ENCODE results near the gene ABHD11.
"Not testable (repeated sequence)": the region's sequence is repeated elsewhere in the genome, so short reads cannot be mapped to it uniquely, and the experiment has no call there.

The ABHD11 gene

DNA sequence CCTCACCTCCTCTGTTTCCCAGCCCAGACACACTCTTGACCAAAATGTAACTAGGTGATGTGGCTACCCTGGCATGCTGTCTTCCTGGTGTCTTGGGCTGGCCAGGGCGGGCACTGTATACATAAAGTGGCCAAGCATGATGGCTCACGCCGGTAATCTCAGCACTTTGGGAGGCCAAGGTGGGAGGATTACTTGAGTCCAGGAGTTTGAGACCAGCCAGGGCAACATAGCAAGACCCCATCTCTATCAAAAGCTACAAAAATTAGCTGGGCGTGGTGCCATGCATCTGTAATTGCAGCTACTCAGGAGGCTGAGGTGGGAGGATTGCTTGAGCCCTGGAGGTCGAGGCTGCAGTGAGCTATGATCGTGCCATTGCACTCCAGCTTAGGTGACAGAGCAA, 25.3 kb downstream of the ABHD11 start:
- not testable (repeated sequence) for H3K27ac ChIP-seq (ENCODE audit: insufficient read depth, low read length, poor library complexity, severe bottlenecking); H3K27me3 ChIP-seq (replicated peaks; ENCODE audit: control insufficient read depth, insufficient read depth, low read length, poor library complexity, severe bottlenecking); H3K9me3 ChIP-seq (ENCODE audit: control insufficient read depth, low read length); DNase-seq; H3K4me3 ChIP-seq (ENCODE audit: insufficient read depth, low read depth, low read length, poor library complexity, severe bottlenecking); H3K36me3 ChIP-seq (ENCODE audit: control insufficient read depth, insufficient read depth, low read length)
- peaks cover 20% of the 10 kb centered on the region for H3K4me1 ChIP-seq (ENCODE audit: control insufficient read depth, insufficient read depth, low read length, poor library complexity, severe bottlenecking)

DNA sequence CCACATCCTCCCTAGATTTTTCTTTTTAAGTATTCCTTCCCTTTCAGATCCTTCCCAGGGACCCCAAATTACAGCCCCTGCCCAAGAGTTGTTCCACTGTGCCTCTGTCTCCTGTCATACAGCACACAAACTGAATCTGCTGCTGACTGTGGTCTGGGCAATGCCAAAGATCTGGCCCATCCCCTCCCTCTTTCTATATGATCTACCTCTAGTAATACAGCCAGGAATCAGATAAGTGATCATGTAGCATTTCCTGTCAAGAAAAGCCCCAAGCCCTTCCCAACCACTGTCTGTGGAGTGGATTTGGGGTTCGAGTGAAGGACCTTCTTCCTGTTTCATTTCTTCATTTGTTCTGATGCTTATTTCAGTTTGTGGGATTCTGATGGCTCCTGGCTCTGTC, 25.8 kb downstream of the ABHD11 start:
- no peaks in the 10 kb centered on the region for H3K9me3 ChIP-seq (ENCODE audit: control insufficient read depth, low read length)
- H3K36me3 ChIP-seq (ENCODE audit: control insufficient read depth, insufficient read depth, low read length), result peaks cover 3% of the 10 kb centered on the region
- peaks cover 15% of the 10 kb centered on the region for H3K4me1 ChIP-seq (ENCODE audit: control insufficient read depth, insufficient read depth, low read length, poor library complexity, severe bottlenecking)
- DNase-seq, result no peak
- no peak overlapping the region for H3K4me3 ChIP-seq (ENCODE audit: insufficient read depth, low read depth, low read length, poor library complexity, severe bottlenecking)
- no peaks in the 10 kb centered on the region for H3K27me3 ChIP-seq (replicated peaks; ENCODE audit: control insufficient read depth, insufficient read depth, low read length, poor library complexity, severe bottlenecking)
- no peak overlapping the region for H3K27ac ChIP-seq (ENCODE audit: insufficient read depth, low read length, poor library complexity, severe bottlenecking)

DNA sequence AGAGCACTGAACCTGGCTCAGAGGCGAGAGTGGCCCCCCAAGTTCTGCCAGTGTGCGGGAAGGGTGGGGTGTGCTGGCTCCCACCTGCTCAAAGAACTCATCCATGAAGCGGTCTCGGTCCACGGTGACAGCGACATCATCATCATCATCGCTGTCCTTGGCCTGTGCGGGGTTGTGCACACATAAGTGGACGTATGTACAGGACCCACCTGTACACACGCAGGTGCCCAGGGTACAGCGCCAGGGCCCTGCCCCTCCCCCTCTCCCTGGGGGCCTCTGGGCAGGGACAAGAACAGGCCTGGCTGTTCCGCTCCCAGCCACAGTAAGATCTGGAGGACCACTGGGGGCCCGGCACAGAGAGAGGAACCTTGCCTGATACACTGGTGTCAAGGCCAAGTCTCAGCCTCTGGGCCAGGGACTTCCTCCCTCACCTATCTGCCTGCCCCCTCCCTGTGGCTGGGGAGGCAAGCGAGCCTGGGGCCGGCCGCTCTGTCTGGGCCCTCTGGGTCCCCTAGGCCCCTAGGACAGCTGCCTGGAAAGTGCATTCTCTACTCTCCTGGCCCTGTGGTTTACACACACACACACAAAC, 29.5 kb downstream of the ABHD11 start:
- Histone ChIP-seq H3K9me3 (ENCODE audit: control insufficient read depth, low read length) (no peaks in the 10 kb centered on the region), H3K27me3 (replicated peaks; ENCODE audit: control insufficient read depth, insufficient read depth, low read length, poor library complexity, severe bottlenecking) (no peaks in the 10 kb centered on the region), H3K27ac (ENCODE audit: insufficient read depth, low read length, poor library complexity, severe bottlenecking) (no peak overlapping the region), H3K36me3 (ENCODE audit: control insufficient read depth, insufficient read depth, low read length) (no peaks in the 10 kb centered on the region), H3K4me1 (ENCODE audit: control insufficient read depth, insufficient read depth, low read length, poor library complexity, severe bottlenecking) (no peaks in the 10 kb centered on the region), H3K4me3 (ENCODE audit: insufficient read depth, low read depth, low read length, poor library complexity, severe bottlenecking) (no peak overlapping the region)
- DNase-seq, result no peak

DNA sequence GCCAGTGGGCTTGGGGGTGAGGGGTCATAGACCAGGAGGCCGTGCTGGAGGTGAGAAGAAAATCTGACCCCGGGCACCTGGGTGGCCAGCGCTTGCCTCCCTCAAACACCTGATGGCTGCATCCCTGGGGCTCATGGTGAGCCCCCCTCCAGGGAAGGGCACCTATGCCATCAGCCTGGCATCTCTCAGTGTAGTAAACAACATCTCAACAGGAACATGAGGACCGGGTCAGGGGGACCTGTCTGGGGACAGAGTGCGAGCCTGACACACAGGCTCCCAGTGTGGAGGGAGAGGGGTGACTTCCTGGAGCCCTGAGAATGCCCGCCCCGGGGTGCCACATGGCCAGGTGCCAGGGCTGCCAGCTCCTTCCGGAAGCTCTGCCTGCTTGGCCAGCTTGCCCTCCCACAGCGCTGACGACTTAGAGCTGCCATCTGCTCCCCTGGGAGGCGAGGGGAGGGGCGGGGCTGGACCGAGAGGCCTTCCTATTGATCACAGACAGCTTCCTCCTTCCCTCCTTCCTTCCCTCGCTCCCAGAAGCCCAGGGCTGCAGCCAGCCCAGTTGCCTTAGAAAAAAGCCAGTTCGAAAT, 31.5 kb downstream of the ABHD11 start:
- DNase-seq, result no peak

DNA sequence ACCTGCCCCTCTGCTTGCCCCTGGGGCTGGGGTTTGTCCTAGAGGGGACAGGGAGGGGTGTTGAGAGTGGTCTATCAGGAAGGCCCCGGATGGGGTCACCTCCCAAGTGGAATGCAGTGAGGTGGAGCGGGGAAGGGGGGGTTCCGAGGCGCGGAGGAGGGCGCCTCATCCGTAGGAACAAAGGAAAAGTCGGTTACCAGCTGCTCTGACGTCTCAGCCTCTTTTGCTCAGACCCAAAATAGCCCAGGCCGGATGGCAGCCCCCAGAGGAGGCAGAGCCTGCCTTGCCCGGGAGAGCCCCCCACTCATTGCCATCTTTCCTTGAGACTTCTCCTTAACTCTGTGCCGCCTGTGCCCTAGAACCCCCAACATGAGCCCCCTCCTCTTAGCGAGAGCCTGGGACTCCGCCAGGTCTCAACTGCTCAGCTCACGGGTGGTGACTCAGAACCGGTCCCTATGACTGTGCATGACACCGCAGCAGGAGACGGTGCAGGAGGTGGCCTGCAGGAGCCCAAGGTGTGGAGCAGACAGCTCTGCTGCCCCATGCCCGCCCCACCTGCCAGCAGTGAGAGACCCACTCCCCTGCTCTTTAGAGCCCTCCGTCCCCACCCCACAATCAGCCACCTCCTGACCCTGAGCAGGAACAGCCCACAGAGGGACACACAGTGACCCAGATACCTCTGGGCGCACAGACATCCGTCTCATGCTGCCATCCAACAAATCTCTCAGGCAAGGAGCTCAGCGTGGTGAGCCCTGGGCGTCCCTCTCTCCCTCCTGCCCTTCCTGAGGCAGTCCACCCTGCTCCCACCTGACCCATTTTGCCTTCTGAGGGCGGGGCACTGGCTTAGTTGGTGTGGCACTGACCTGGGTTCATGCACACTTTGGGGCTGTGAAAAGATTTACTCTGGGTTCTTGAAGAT, 32.2 kb downstream of the ABHD11 start:
- Histone ChIP-seq H3K27ac (ENCODE audit: insufficient read depth, low read length, poor library complexity, severe bottlenecking) (no peak overlapping the region), H3K4me3 (ENCODE audit: insufficient read depth, low read depth, low read length, poor library complexity, severe bottlenecking) (no peak overlapping the region), H3K36me3 (ENCODE audit: control insufficient read depth, insufficient read depth, low read length) (no peaks in the 10 kb centered on the region), H3K9me3 (ENCODE audit: control insufficient read depth, low read length) (no peaks in the 10 kb centered on the region), H3K4me1 (ENCODE audit: control insufficient read depth, insufficient read depth, low read length, poor library complexity, severe bottlenecking) (no peaks in the 10 kb centered on the region), H3K27me3 (replicated peaks; ENCODE audit: control insufficient read depth, insufficient read depth, low read length, poor library complexity, severe bottlenecking) (no peaks in the 10 kb centered on the region)
- DNase-seq, result no peak

More for the DNA sequence above, 31.5 kb downstream of the ABHD11 start:
- H3K27ac ChIP-seq (ENCODE audit: insufficient read depth, low read length, poor library complexity, severe bottlenecking), result no peak overlapping the region
- no peaks in the 10 kb centered on the region for H3K9me3 ChIP-seq (ENCODE audit: control insufficient read depth, low read length)
- no peak overlapping the region for H3K4me3 ChIP-seq (ENCODE audit: insufficient read depth, low read depth, low read length, poor library complexity, severe bottlenecking)
- H3K36me3 ChIP-seq (ENCODE audit: control insufficient read depth, insufficient read depth, low read length), result no peaks in the 10 kb centered on the region
- H3K4me1 ChIP-seq (ENCODE audit: control insufficient read depth, insufficient read depth, low read length, poor library complexity, severe bottlenecking), result no peaks in the 10 kb centered on the region
- H3K27me3 ChIP-seq (replicated peaks; ENCODE audit: control insufficient read depth, insufficient read depth, low read length, poor library complexity, severe bottlenecking), result no peaks in the 10 kb centered on the region

DNA sequence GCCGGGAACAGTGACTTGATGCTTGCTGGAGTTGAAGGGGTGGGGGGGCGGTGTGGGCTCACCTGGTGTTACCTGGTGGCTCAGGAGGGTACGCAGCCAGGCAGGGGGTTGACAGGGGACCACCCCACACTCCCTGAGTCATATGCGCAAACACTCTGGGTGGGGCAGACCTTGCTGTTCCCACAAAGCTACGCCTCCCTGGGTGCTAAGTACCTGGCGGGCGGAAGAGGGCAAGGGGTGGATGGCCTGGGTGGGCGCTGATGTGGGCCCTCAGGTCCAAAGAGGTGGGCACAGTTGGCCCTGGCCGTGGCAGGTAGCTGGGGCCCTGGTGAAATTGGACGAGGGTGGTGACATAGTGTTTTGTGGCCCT, 33.1 kb downstream of the ABHD11 start:
- H3K27me3 ChIP-seq (replicated peaks; ENCODE audit: control insufficient read depth, insufficient read depth, low read length, poor library complexity, severe bottlenecking), result no peaks in the 10 kb centered on the region
- no peaks in the 10 kb centered on the region for H3K9me3 ChIP-seq (ENCODE audit: control insufficient read depth, low read length)
- no peak for DNase-seq
- no peak overlapping the region for H3K4me3 ChIP-seq (ENCODE audit: insufficient read depth, low read depth, low read length, poor library complexity, severe bottlenecking)
- H3K36me3 ChIP-seq (ENCODE audit: control insufficient read depth, insufficient read depth, low read length), result no peaks in the 10 kb centered on the region
- H3K4me1 ChIP-seq (ENCODE audit: control insufficient read depth, insufficient read depth, low read length, poor library complexity, severe bottlenecking), result no peaks in the 10 kb centered on the region
- no peak overlapping the region for H3K27ac ChIP-seq (ENCODE audit: insufficient read depth, low read length, poor library complexity, severe bottlenecking)

DNA sequence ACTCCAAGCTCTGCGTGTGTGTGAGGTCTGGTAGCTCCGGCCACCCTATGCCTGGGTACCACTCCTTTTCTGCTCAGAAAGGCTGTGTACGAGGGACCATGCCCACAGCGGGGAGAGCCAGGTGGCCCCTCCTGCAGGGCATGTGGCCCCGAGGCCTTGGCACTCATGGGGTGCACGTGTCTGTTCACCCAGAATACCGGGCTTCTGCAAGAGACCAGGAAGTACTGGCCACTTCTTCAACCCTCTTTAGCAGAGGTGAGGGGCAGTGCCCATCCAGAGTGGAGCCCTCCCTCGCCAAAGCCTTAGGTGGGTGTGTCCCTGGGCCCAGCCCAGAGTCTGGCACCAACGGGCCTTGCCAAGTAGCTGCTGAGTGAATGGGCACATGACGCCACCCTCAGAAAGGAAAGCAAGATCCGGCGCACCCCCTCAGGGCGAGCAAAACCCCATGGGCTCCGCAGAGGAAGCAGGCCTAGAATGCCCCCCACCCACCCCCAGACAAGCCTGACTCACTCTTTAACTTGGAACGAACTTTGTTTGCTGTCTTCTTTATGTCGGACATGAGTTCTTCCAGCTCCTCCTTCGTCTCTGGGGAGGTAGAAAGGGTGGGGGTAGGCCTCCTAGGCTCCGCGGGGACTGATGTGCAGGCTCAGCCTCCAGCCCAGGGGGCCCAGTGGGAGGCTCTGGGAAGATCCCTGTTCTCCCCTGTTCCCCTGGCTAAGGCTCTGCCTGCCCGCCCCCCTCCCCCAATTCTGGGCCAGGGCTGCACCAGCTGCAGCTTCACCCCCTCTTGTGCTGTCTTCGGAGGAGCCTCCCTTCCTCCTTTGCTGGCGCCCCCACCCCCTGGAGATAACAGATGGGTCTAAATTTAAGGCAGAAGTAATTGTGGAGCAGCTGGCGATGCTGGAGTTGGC, 33.7 kb downstream of the ABHD11 start:
- H3K4me1 ChIP-seq (ENCODE audit: control insufficient read depth, insufficient read depth, low read length, poor library complexity, severe bottlenecking), result no peaks in the 10 kb centered on the region
- no peak overlapping the region for H3K27ac ChIP-seq (ENCODE audit: insufficient read depth, low read length, poor library complexity, severe bottlenecking)
- H3K36me3 ChIP-seq (ENCODE audit: control insufficient read depth, insufficient read depth, low read length), result no peaks in the 10 kb centered on the region
- no peak for DNase-seq
- no peak overlapping the region for H3K4me3 ChIP-seq (ENCODE audit: insufficient read depth, low read depth, low read length, poor library complexity, severe bottlenecking)
- no peaks in the 10 kb centered on the region for H3K27me3 ChIP-seq (replicated peaks; ENCODE audit: control insufficient read depth, insufficient read depth, low read length, poor library complexity, severe bottlenecking)
- H3K9me3 ChIP-seq (ENCODE audit: control insufficient read depth, low read length), result no peaks in the 10 kb centered on the region

DNA sequence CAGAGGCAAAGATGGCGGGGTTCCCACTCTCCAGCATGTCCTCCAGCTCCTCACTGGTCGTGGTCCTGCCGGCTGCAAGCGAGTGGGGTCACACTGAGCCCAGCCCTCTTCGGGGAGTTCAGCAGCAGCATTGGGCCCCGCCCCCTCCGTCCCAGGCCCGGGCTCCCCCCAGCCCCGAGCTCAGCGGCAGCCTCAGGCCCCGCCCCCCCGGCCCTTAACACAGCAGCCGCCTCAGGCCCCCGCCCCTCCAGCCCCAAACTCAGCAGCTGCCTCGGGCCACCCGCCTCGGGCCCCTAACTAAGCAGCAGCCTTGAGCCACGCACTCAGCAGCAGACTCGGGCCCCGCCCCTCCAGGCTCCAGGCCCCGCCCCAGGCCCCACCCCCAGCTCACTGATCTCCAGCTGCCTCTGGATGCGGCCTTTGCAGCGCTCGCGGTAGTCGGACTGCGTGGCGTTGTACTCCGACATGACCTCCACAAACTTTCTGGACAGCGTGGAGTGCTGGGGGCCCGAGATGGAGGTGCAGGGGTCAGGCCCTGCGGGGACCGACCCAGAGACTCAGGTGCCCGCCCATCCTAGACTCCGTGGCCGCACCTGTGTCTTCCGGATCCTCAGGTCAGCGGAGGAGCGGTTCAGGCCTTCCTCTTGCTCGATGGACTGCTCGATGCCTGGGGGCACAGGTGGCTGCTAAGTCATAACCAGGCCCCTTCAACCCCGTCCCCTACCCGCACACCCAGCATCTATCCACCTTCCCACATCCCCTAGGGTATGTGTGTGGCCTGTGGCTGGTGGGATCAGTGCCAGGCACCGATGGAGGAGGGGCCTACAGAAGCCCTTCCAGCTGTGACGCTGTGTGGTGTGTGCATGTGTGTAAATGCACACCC, 34.6 kb downstream of the ABHD11 start:
- peaks cover 8% of the 10 kb centered on the region for H3K36me3 ChIP-seq (ENCODE audit: control insufficient read depth, insufficient read depth, low read length)
- DNase-seq, result no peak

DNA sequence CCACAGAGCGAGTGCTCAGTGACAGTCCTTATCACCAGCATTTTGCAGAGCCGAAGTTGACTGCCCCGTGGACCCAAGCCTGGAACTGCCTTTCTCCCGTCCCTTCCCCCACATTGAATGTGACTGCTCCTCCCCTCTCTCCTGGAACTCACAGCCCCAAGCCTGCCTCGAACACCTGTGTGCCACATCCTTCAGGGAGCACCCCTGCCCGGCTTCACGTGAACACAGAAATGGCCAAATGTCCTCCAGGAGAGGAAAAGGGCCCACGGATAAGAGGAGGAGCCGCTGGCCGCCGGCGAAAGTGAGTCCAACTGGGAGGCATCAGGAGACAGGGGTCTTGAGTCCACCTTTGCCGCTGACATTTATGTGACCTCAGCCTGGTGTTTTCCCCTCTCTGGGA, 35.4 kb downstream of the ABHD11 start:
- Histone ChIP-seq H3K4me3 (ENCODE audit: insufficient read depth, low read depth, low read length, poor library complexity, severe bottlenecking) (no peak overlapping the region), H3K9me3 (ENCODE audit: control insufficient read depth, low read length) (no peaks in the 10 kb centered on the region), H3K36me3 (ENCODE audit: control insufficient read depth, insufficient read depth, low read length) (peaks cover 16% of the 10 kb centered on the region), H3K27me3 (replicated peaks; ENCODE audit: control insufficient read depth, insufficient read depth, low read length, poor library complexity, severe bottlenecking) (no peaks in the 10 kb centered on the region), H3K27ac (ENCODE audit: insufficient read depth, low read length, poor library complexity, severe bottlenecking) (no peak overlapping the region), H3K4me1 (ENCODE audit: control insufficient read depth, insufficient read depth, low read length, poor library complexity, severe bottlenecking) (no peaks in the 10 kb centered on the region)
- no peak for DNase-seq

More for the DNA sequence above, 34.6 kb downstream of the ABHD11 start:
- Histone ChIP-seq H3K27ac (ENCODE audit: insufficient read depth, low read length, poor library complexity, severe bottlenecking) (no peak overlapping the region), H3K4me1 (ENCODE audit: control insufficient read depth, insufficient read depth, low read length, poor library complexity, severe bottlenecking) (no peaks in the 10 kb centered on the region), H3K4me3 (ENCODE audit: insufficient read depth, low read depth, low read length, poor library complexity, severe bottlenecking) (no peak overlapping the region), H3K9me3 (ENCODE audit: control insufficient read depth, low read length) (no peaks in the 10 kb centered on the region), H3K27me3 (replicated peaks; ENCODE audit: control insufficient read depth, insufficient read depth, low read length, poor library complexity, severe bottlenecking) (no peaks in the 10 kb centered on the region)

Measured in effector memory CD4-positive, alpha-beta T cell (primary cell).